OCI-LY1 (cell line): ENCODE data around the gene ARHGAP22.

Source experiments
- H2AFZ ChIP-seq: fragments of 200-600 bp; sonication (generic), shearing (Covaris generic); 2 replicates; pipeline ENCODE4 v1.6.0; 2014; ENCODE audit warnings: antibody characterized with exemption, mild to moderate bottlenecking, low read length
- H3F3A ChIP-seq: fragments of 200-600 bp; sonication (generic), shearing (Covaris generic); 2 replicates; pipeline ENCODE4 v1.6.0; 2014; ENCODE audit warnings: mild to moderate bottlenecking, antibody characterized with exemption, low read length, moderate library complexity; ENCODE audit not compliant: insufficient read depth
- H3K27ac ChIP-seq: fragments of 200-600 bp; sonication (generic); 2 replicates; pipeline ENCODE4 v1.5.1; 2014; ENCODE audit warnings: low read length, mixed run types, mild to moderate bottlenecking, low read depth; ENCODE audit not compliant: poor library complexity, severe bottlenecking
- H3K27me3 ChIP-seq: fragments of 200-600 bp; sonication (generic); 2 replicates; pipeline ENCODE4 v1.6.0; 2014; ENCODE audit warnings: antibody characterized with exemption, mild to moderate bottlenecking, low read length, moderate library complexity; ENCODE audit not compliant: insufficient read depth
- H3K36me3 ChIP-seq: fragments of 200-600 bp; sonication (generic); 2 replicates; pipeline ENCODE4 v1.6.1; 2014; ENCODE audit warnings: mild to moderate bottlenecking, antibody characterized with exemption, low read length, moderate library complexity, mixed read lengths; ENCODE audit not compliant: insufficient read depth
- H3K4me1 ChIP-seq: fragments of 200-600 bp; sonication (generic); 2 replicates; pipeline ENCODE4 v1.5.1; 2014; ENCODE audit warnings: mild to moderate bottlenecking, low read length, moderate library complexity; ENCODE audit not compliant: insufficient read depth, severe bottlenecking
- H3K4me2 ChIP-seq: fragments of 200-600 bp; sonication (generic), shearing (Covaris generic); 2 replicates; pipeline ENCODE4 v1.6.1; 2014; ENCODE audit warnings: low read length
- H3K4me3 ChIP-seq: fragments of 200-600 bp; sonication (generic); 2 replicates; pipeline ENCODE4 v1.5.1; 2014; ENCODE audit warnings: low read length, low read depth, mild to moderate bottlenecking, mixed read lengths; ENCODE audit not compliant: poor library complexity, severe bottlenecking
- H3K79me2 ChIP-seq: fragments of 200-600 bp; shearing (Covaris generic); 2 replicates; pipeline ENCODE4 v1.6.1; 2016; ENCODE audit warnings: mixed run types, low read length, mixed read lengths; ENCODE audit not compliant: insufficient read depth
- H3K9ac ChIP-seq: fragments of 200-600 bp; sonication (generic), shearing (Covaris generic); 2 replicates; pipeline ENCODE4 v1.6.1; 2014; ENCODE audit warnings: mild to moderate bottlenecking, low read length, mixed read lengths
- H3K9me2 ChIP-seq: fragments of 200-600 bp; sonication (generic), shearing (Covaris generic); 2 replicates; pipeline ENCODE4 v1.6.1; 2014; ENCODE audit warnings: low read depth, mild to moderate bottlenecking, low read length, mixed read lengths
- H3K9me3 ChIP-seq: fragments of 200-600 bp; shearing (Covaris generic); 2 replicates; pipeline ENCODE4 v1.6.1; 2014; ENCODE audit warnings: low read length, mixed read lengths
- H4K20me1 ChIP-seq: fragments of 200-600 bp; sonication (generic), shearing (Covaris generic); 2 replicates; pipeline ENCODE4 v1.6.0; 2016; ENCODE audit warnings: mild to moderate bottlenecking, low read length; ENCODE audit not compliant: insufficient read depth
- CTCF ChIP-seq: fragments of 200-600 bp; sonication (generic), shearing (Covaris generic); IDR thresholded peaks from 2 replicates; pipeline ENCODE4 v1.5.1; 2017; ENCODE audit warnings: mild to moderate bottlenecking, antibody characterized with exemption, low read length, moderate library complexity, mixed read lengths
- EZH2 ChIP-seq: fragments of 200-600 bp; sonication (generic), shearing (Covaris generic); IDR thresholded peaks from 2 replicates; pipeline ENCODE4 v1.8.0; 2017; ENCODE audit warnings: borderline replicate concordance, mixed run types, mild to moderate bottlenecking, antibody characterized with exemption, low read length, moderate library complexity, mixed read lengths

The ARHGAP22 gene

GRCh38 chr10:48511875-48512231 is 93.0 kb downstream of the ARHGAP22 start:
- Histone ChIP-seq H2AFZ (no peak overlapping the region), H3K9ac (no peak overlapping the region), H4K20me1 (no peaks in the 10 kb centered on the region), H3K27me3 (no peaks in the 10 kb centered on the region), H3K36me3 (no peaks in the 10 kb centered on the region), H3K27ac (no peak overlapping the region), H3K79me2 (no peaks in the 10 kb centered on the region), H3K4me2 (no peak overlapping the region), H3K4me3 (no peak overlapping the region), H3F3A (no peaks in the 10 kb centered on the region), H3K9me2 (no peaks in the 10 kb centered on the region), H3K4me1 (no peaks in the 10 kb centered on the region), H3K9me3 (no peaks in the 10 kb centered on the region)
- no peak for TF ChIP-seq EZH2
- TF ChIP-seq CTCF = no peak

DNA sequence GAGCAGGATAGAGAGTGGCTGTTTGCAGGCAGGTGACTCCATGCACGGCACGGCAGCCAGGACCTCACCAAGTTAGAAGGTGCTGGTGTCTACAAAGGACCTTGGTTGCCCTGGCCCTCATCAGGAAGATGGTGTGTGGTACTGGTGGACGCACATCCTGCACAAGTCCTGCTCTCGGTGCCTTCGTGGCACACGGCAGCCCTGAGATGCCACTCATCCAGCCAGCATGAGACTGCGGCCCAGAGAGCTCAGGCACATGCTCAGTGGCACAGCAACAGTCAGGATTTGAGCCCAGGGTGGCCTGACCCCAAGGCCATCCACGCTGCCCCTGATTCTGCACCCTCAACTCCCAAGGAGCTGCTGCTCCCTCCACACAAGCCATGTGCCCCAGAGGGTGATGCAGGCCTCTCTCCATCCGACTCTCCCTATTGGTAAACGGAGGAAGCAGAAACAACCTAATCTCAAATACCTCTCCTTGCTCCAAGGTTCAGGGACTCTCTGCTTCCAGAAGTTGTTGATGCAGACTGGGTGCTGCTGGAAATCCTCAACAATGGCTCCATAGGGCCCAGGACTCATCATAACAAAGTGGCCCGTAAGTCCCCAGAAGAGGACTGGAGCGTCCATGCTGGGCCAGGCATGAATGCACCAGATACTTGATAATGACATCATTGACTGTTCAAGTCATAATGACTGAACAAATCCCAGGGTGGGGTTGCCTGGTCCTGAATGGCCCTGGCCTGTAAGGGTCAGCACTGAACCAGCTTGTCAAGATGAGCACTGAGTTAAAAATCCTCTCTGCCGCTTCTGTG is 93.6 kb downstream of the ARHGAP22 start:
- no peak overlapping the region for H3K9ac ChIP-seq
- no peaks in the 10 kb centered on the region for H3K9me3 ChIP-seq
- H3K9me2 ChIP-seq = no peaks in the 10 kb centered on the region
- H4K20me1 ChIP-seq = no peaks in the 10 kb centered on the region
- H3K4me2 ChIP-seq = no peak overlapping the region
- no peaks in the 10 kb centered on the region for H3F3A ChIP-seq
- no peaks in the 10 kb centered on the region for H3K4me1 ChIP-seq
- no peaks in the 10 kb centered on the region for H3K36me3 ChIP-seq
- no peak overlapping the region for H3K27ac ChIP-seq
- TF ChIP-seq EZH2 (no peak), CTCF (no peak)
- H3K27me3 ChIP-seq = no peaks in the 10 kb centered on the region
- H3K79me2 ChIP-seq = no peaks in the 10 kb centered on the region
- H3K4me3 ChIP-seq = no peak overlapping the region
- H2AFZ ChIP-seq = no peak overlapping the region

- H3K27me3 ChIP-seq = no peaks in the 10 kb centered on the region
- no peaks in the 10 kb centered on the region for H3K9me2 ChIP-seq
- no peak overlapping the region for H3K9ac ChIP-seq
- no peak overlapping the region for H3K27ac ChIP-seq
- H3K79me2 ChIP-seq = no peaks in the 10 kb centered on the region
- no peaks in the 10 kb centered on the region for H3K9me3 ChIP-seq
- no peaks in the 10 kb centered on the region for H3F3A ChIP-seq
- no peak overlapping the region for H3K4me3 ChIP-seq
- no peaks in the 10 kb centered on the region for H4K20me1 ChIP-seq
- no peak overlapping the region for H3K4me2 ChIP-seq
- H2AFZ ChIP-seq = no peak overlapping the region
- H3K36me3 ChIP-seq = no peaks in the 10 kb centered on the region
- TF ChIP-seq CTCF = peak; percentile 58
- TF ChIP-seq EZH2 = no peak
- no peaks in the 10 kb centered on the region for H3K4me1 ChIP-seq
These were observed 94.7 kb downstream of the ARHGAP22 start for GRCh38 chr10:48509974-48510692.
